Nephron progenitor cell (in vitro differentiated cells): ENCODE measurements around the gene ALOXE3.
"Not testable (repeated sequence)": the region's sequence is repeated elsewhere in the genome, so short reads cannot be mapped to it uniquely, and the experiment has no call there.

Source experiments
- DNase-seq: peaks from one replicate; pipeline ENCODE4 v3.0.0; 2021
- H3K27ac Mint-ChIP-seq: 2 replicates; pipeline ENCODE4 v1.8.0; 2021; ENCODE audit warnings: mild to moderate bottlenecking, moderate library complexity, mixed read lengths
- H3K27me3 Mint-ChIP-seq: 2 replicates; pipeline ENCODE4 v1.8.0; 2021; ENCODE audit warnings: mild to moderate bottlenecking, low read depth, mixed read lengths; ENCODE audit not compliant: poor library complexity
- H3K36me3 Mint-ChIP-seq: 2 replicates; pipeline ENCODE4 v1.8.0; 2021; ENCODE audit warnings: low read depth, mixed read lengths
- H3K4me1 Mint-ChIP-seq: 2 replicates; pipeline ENCODE4 v1.8.0; 2021; ENCODE audit warnings: mixed read lengths
- H3K4me3 Mint-ChIP-seq: 2 replicates; pipeline ENCODE4 v1.8.0; 2021; ENCODE audit warnings: mild to moderate bottlenecking, moderate library complexity, mixed read lengths
- H3K9me3 Mint-ChIP-seq: 2 replicates; pipeline ENCODE4 v1.8.0; 2021; ENCODE audit warnings: mild to moderate bottlenecking, moderate library complexity, mixed read lengths
- CTCF ChIP-seq: fragments of 200-600 bp; sonication (generic); IDR thresholded peaks from 2 replicates; pipeline ENCODE4 v1.5.0; 2021; ENCODE audit warnings: antibody characterized with exemption

The ALOXE3 gene

GRCh38 chr17:8066841-8067775, 51.2 kb downstream of the ALOXE3 start:
- DNase-seq, result no peak
- Mint-ChIP-seq H3K27ac (no peak overlapping the region), H3K9me3 (peaks cover under 1% of the 10 kb centered on the region), H3K27me3 (peaks cover 99% of the 10 kb centered on the region), H3K4me3 (no peak overlapping the region), H3K36me3 (no peaks in the 10 kb centered on the region), H3K4me1 (peaks cover 16% of the 10 kb centered on the region)
- TF ChIP-seq CTCF, result no peak

- TF ChIP-seq CTCF, result no peak
- H3K27ac Mint-ChIP-seq, result no peak overlapping the region
- peaks cover 14% of the 10 kb centered on the region for H3K4me1 Mint-ChIP-seq
- no peaks in the 10 kb centered on the region for H3K36me3 Mint-ChIP-seq
- peaks cover 99% of the 10 kb centered on the region for H3K27me3 Mint-ChIP-seq
- H3K9me3 Mint-ChIP-seq, result peaks cover 3% of the 10 kb centered on the region
- DNase-seq, result no peak
- peak overlapping the region; percentile 15 for H3K4me3 Mint-ChIP-seq
These were observed 53.7 kb downstream of the ALOXE3 start for GRCh38 chr17:8064561-8065019.

GRCh38 chr17:8063761-8064534, 54.4 kb downstream of the ALOXE3 start:
- peaks cover 3% of the 10 kb centered on the region for H3K9me3 Mint-ChIP-seq
- H3K4me3 Mint-ChIP-seq, result peak overlapping the region; percentile 15
- H3K27ac Mint-ChIP-seq, result no peak overlapping the region
- DNase-seq, result no peak
- no peak for TF ChIP-seq CTCF
- peaks cover 99% of the 10 kb centered on the region for H3K27me3 Mint-ChIP-seq
- peaks cover 14% of the 10 kb centered on the region for H3K4me1 Mint-ChIP-seq
- H3K36me3 Mint-ChIP-seq, result no peaks in the 10 kb centered on the region

- H3K4me3 Mint-ChIP-seq, result peak overlapping the region; percentile 31
- H3K4me1 Mint-ChIP-seq, result peaks cover 14% of the 10 kb centered on the region
- no peak overlapping the region for H3K27ac Mint-ChIP-seq
- peaks cover 3% of the 10 kb centered on the region for H3K9me3 Mint-ChIP-seq
- H3K36me3 Mint-ChIP-seq, result no peaks in the 10 kb centered on the region
- H3K27me3 Mint-ChIP-seq, result peaks cover 99% of the 10 kb centered on the region
- no peak for TF ChIP-seq CTCF
- DNase-seq, result no peak
These were observed 55.4 kb downstream of the ALOXE3 start for GRCh38 chr17:8062807-8063483.

GRCh38 chr17:8062435-8062806, 55.9 kb downstream of the ALOXE3 start:
- no peaks in the 10 kb centered on the region for H3K36me3 Mint-ChIP-seq
- H3K9me3 Mint-ChIP-seq, result peaks cover 3% of the 10 kb centered on the region
- DNase-seq, result no peak
- peak overlapping the region; percentile 31 for H3K4me3 Mint-ChIP-seq
- H3K27me3 Mint-ChIP-seq, result peaks cover 97% of the 10 kb centered on the region
- peaks cover 15% of the 10 kb centered on the region for H3K4me1 Mint-ChIP-seq
- no peak overlapping the region for H3K27ac Mint-ChIP-seq
- TF ChIP-seq CTCF, result no peak

GRCh38 chr17:8061851-8062250, 56.5 kb downstream of the ALOXE3 start:
- not testable (repeated sequence) for H3K36me3 Mint-ChIP-seq, H3K4me3 Mint-ChIP-seq, DNase-seq, H3K27ac Mint-ChIP-seq, H3K9me3 Mint-ChIP-seq
- peaks cover 20% of the 10 kb centered on the region for H3K4me1 Mint-ChIP-seq
- H3K27me3 Mint-ChIP-seq, result peaks cover 91% of the 10 kb centered on the region
